H1 (cell line): ENCODE data around the gene IFNK. TPM values are rescaled to one million over a fixed set of nuclear protein-coding genes. Genes with fewer than 3 reads are reported as not detected.

Experiments
- CTCF ChIA-PET: fragments of 300-600 bp; sonication (Branson Sonifier 250); formaldehyde crosslinking; loops from one replicate; lab custom pipeline; 2021; ENCODE audit not compliant: partially characterized antibody; lab: Charles Lee
- POLR2A ChIA-PET: fragments of 300-600 bp; sonication (Branson Sonifier 250); formaldehyde crosslinking; loops from one replicate; lab custom pipeline; 2021; ENCODE audit warnings: inconsistent platforms; ENCODE audit not compliant: partially characterized antibody; lab: Charles Lee
- DNase-seq, 2 experiments: peaks; one replicate each; pipeline versions ENCODE4 v3.0.0 to v3.0.0-alpha.2; 2010 to 2022; ENCODE audit warnings: low spot score in 2 of 2, low read depth in 1 of 2, mixed read lengths in 1 of 2
- FAIRE-seq: peaks from 2 replicates; lab custom pipeline; 2011; peaks lifted over from hg19 to GRCh38; lab: Jason Lieb, UNC
- H2AFZ ChIP-seq: 2 replicates; pipeline ENCODE4 v1.8.1; 2012; ENCODE audit warnings: low read length, inconsistent platforms
- H2AK5ac ChIP-seq: 2 replicates; pipeline ENCODE4 v1.6.1; 2013; ENCODE audit warnings: low read depth, low read length
- H2BK120ac ChIP-seq: replicated peaks from 2 replicates; pipeline ENCODE3; 2013; ENCODE audit warnings: low read depth, low read length, inconsistent platforms
- H2BK12ac ChIP-seq: 2 replicates; pipeline ENCODE4 v1.6.1; 2013; ENCODE audit warnings: low read depth, low read length
- H2BK15ac ChIP-seq: 2 replicates; pipeline ENCODE4 v1.6.1; 2013; ENCODE audit warnings: low read length
- H2BK20ac ChIP-seq: 2 replicates; pipeline ENCODE4 v1.6.1; 2013; ENCODE audit warnings: low read length
- H2BK5ac ChIP-seq: 2 replicates; pipeline ENCODE4 v1.6.1; 2013; ENCODE audit warnings: low read depth, low read length
- H3K14ac ChIP-seq: 2 replicates; pipeline ENCODE4 v1.6.1; 2013; ENCODE audit warnings: inconsistent platforms; ENCODE audit not compliant: insufficient read length
- H3K18ac ChIP-seq: 2 replicates; pipeline ENCODE4 v1.6.1; 2013; ENCODE audit warnings: low read length; ENCODE audit errors: extremely low read depth
- H3K23ac ChIP-seq: 2 replicates; pipeline ENCODE4 v1.6.1; 2013; ENCODE audit warnings: inconsistent platforms; ENCODE audit not compliant: insufficient read length
- H3K23me2 ChIP-seq: 2 replicates; pipeline ENCODE4 v1.6.1; 2013; ENCODE audit warnings: low read depth, low read length
- H3K27ac ChIP-seq: 2 replicates; pipeline ENCODE4 v1.6.1; 2011; ENCODE audit warnings: low read depth, low read length, inconsistent platforms
- H3K27me3 ChIP-seq, 4 experiments: replicated peaks in 1 of 4; 1 replicate in 1 of 4; 2 replicates in 3 of 4; pipeline versions ENCODE4 v1.6.1 to v1.8.1; 2011 to 2013; ENCODE audit warnings: low read length in 3 of 4, mild to moderate bottlenecking in 3 of 4, inconsistent platforms in 2 of 4, mixed read lengths in 2 of 4, moderate library complexity in 1 of 4; ENCODE audit not compliant: control insufficient read depth in 3 of 4, insufficient read depth in 3 of 4; ENCODE audit errors: extremely low read depth in 1 of 4
- H3K36me3 ChIP-seq, 4 experiments: 2 replicates each; pipeline versions ENCODE4 v1.6.1 to v1.8.1; 2011 to 2013; ENCODE audit warnings: mild to moderate bottlenecking in 4 of 4, low read length in 3 of 4, moderate library complexity in 2 of 4, control low read depth in 1 of 4, inconsistent platforms in 1 of 4; ENCODE audit not compliant: insufficient read depth in 4 of 4, control insufficient read depth in 2 of 4
- H3K4ac ChIP-seq: replicated peaks from 2 replicates; pipeline ENCODE3; 2013; ENCODE audit warnings: low read length, low read depth, mixed read lengths, inconsistent platforms; ENCODE audit not compliant: insufficient read length
- H3K4me1 ChIP-seq, 4 experiments: replicated peaks in 1 of 4; 1 replicate in 1 of 4; 2 replicates in 3 of 4; pipeline versions ENCODE4 v1.6.1 to v1.8.1; 2011 to 2013; ENCODE audit warnings: low read length in 3 of 4, inconsistent platforms in 2 of 4, mixed read lengths in 1 of 4; ENCODE audit not compliant: insufficient read depth in 4 of 4, control insufficient read depth in 3 of 4
- H3K4me2 ChIP-seq, 2 experiments: 2 replicates each; pipeline versions ENCODE4 v1.6.1 to v1.8.1; 2011 to 2013; ENCODE audit warnings: low read depth in 2 of 2, low read length in 2 of 2, control low read depth in 1 of 2, inconsistent platforms in 1 of 2, mild to moderate bottlenecking in 1 of 2; ENCODE audit not compliant: insufficient read depth in 1 of 2
- H3K4me3 ChIP-seq, 4 experiments: fragments of 200-600, 300-600 bp in 1 of 4; sonication (generic), shearing (Covaris generic), sonication (Bioruptor Twin) in 1 of 4; 2 replicates each; pipeline versions ENCODE4 v1.5.1 to v1.8.1; 2011 to 2016; ENCODE audit warnings: low read length in 4 of 4, low read depth in 3 of 4, control low read depth in 2 of 4, inconsistent platforms in 2 of 4, mild to moderate bottlenecking in 2 of 4, mixed read lengths in 1 of 4, moderate library complexity in 1 of 4; ENCODE audit not compliant: insufficient read depth in 2 of 4; ENCODE audit errors: extremely low read depth in 1 of 4
- H3K56ac ChIP-seq: replicated peaks from 2 replicates; pipeline ENCODE3; 2013; ENCODE audit warnings: low read depth, mild to moderate bottlenecking, mixed read lengths, low read length, inconsistent platforms; ENCODE audit not compliant: insufficient read length
- H3K79me1 ChIP-seq: 2 replicates; pipeline ENCODE4 v1.6.1; 2013; ENCODE audit warnings: low read depth, low read length, control low read depth
- H3K79me2 ChIP-seq, 2 experiments: 2 replicates each; pipeline versions ENCODE4 v1.6.1 to v1.8.1; 2012 to 2013; ENCODE audit warnings: low read length in 2 of 2, mild to moderate bottlenecking in 2 of 2, inconsistent platforms in 1 of 2; ENCODE audit not compliant: insufficient read depth in 2 of 2, control insufficient read depth in 1 of 2
- H3K9ac ChIP-seq, 4 experiments: replicated peaks in 1 of 4; 1 replicate in 1 of 4; 2 replicates in 3 of 4; pipeline versions ENCODE4 v1.6.1 to v1.8.1; 2011 to 2013; ENCODE audit warnings: low read depth in 3 of 4, low read length in 3 of 4, control low read depth in 2 of 4, mild to moderate bottlenecking in 2 of 4, moderate library complexity in 2 of 4, inconsistent platforms in 1 of 4; ENCODE audit errors: extremely low read depth in 1 of 4
- H3K9me3 ChIP-seq, 2 experiments: 2 replicates each; pipeline versions ENCODE4 v1.6.1 to v1.8.1; 2012 to 2013; ENCODE audit warnings: mild to moderate bottlenecking in 2 of 2, moderate library complexity in 2 of 2, control low read depth in 1 of 2, inconsistent platforms in 1 of 2, low read depth in 1 of 2, low read length in 1 of 2, mixed read lengths in 1 of 2; ENCODE audit not compliant: insufficient read depth in 2 of 2
- H4K20me1 ChIP-seq, 2 experiments: replicated peaks in 1 of 2; 2 replicates each; pipeline versions ENCODE3 to v1.8.1; 2011 to 2013; ENCODE audit warnings: inconsistent platforms in 2 of 2, low read length in 2 of 2, mild to moderate bottlenecking in 1 of 2; ENCODE audit not compliant: insufficient read depth in 2 of 2, control insufficient read depth in 1 of 2
- H4K5ac ChIP-seq: 2 replicates; pipeline ENCODE4 v1.6.1; 2013; ENCODE audit warnings: low read length, low read depth, mixed read lengths, inconsistent platforms; ENCODE audit not compliant: insufficient read length
- H4K8ac ChIP-seq: 2 replicates; pipeline ENCODE4 v1.8.0; 2013; ENCODE audit warnings: mild to moderate bottlenecking, moderate library complexity, low read length, inconsistent platforms; ENCODE audit not compliant: insufficient read depth; ENCODE audit errors: extremely low read depth
- H4K91ac ChIP-seq: replicated peaks from 2 replicates; pipeline ENCODE3; 2013; ENCODE audit warnings: low read length, mixed read lengths, inconsistent platforms; ENCODE audit not compliant: insufficient read length
- BCL11A ChIP-seq, 2 experiments: IDR thresholded peaks; one replicate each; pipeline ENCODE4 v1.6.1; 2011; ENCODE audit warnings: low read depth in 2 of 2, low read length in 2 of 2, mild to moderate bottlenecking in 2 of 2
- GABPA ChIP-seq: IDR thresholded peaks from 2 replicates; pipeline ENCODE4 v1.6.1; 2011; ENCODE audit warnings: mild to moderate bottlenecking, low read length, moderate library complexity, borderline replicate concordance; ENCODE audit not compliant: insufficient read depth
- JUN ChIP-seq: IDR thresholded peaks from 2 replicates; pipeline ENCODE4 v1.6.1; 2011; ENCODE audit warnings: low read depth, mild to moderate bottlenecking, improper control_type of control experiment, low read length
- JUND ChIP-seq: IDR thresholded peaks from 2 replicates; pipeline ENCODE4 v1.6.1; 2011; ENCODE audit warnings: mild to moderate bottlenecking, improper control_type of control experiment, low read length
- NRF1 ChIP-seq: IDR thresholded peaks from 2 replicates; pipeline ENCODE4 v1.6.1; 2011; ENCODE audit warnings: mild to moderate bottlenecking, low read depth, low read length, improper control_type of control experiment
- RXRA ChIP-seq: IDR thresholded peaks from 2 replicates; pipeline ENCODE4 v1.6.1; 2011; ENCODE audit warnings: low read depth, mild to moderate bottlenecking, low read length, moderate library complexity; ENCODE audit not compliant: insufficient read depth
- SIRT6 ChIP-seq: IDR thresholded peaks from one replicate; pipeline ENCODE4 v1.7.1; 2012; ENCODE audit warnings: low read length, inconsistent platforms
- TAF1 ChIP-seq: IDR thresholded peaks from 2 replicates; pipeline ENCODE4 v1.6.1; 2011; ENCODE audit warnings: mild to moderate bottlenecking, low read depth, low read length
- YY1 ChIP-seq: IDR thresholded peaks from 2 replicates; pipeline ENCODE4 v1.6.1; 2011; ENCODE audit warnings: low read depth, mild to moderate bottlenecking, low read length
- WGBS, 2 experiments: shearing (Covaris generic) in 1 of 2; methylation state at CpG; one replicate each; pipeline versions ENCODE4 v1.1.6 to v1.1.7; 2013 to 2015; ENCODE audit warnings: low lambda C conversion rate in 2 of 2, mixed read lengths in 2 of 2, inconsistent platforms in 1 of 2, low coverage in 1 of 2, missing lambda C conversion rate in 1 of 2; ENCODE audit not compliant: insufficient replicate concordance in 2 of 2, insufficient coverage in 1 of 2, insufficient read length in 1 of 2; ENCODE audit errors: extremely low coverage in 1 of 2, missing lambda C conversion rate in 1 of 2; 5-methylcytosine and 5-hydroxymethylcytosine counted together
- polyA plus RNA-seq, 7 experiments: library from polyadenylated mRNA; depleted of rRNA in 3 of 7; stranded (reverse) in 5 of 7; unstranded in 2 of 7; fragments of >200 nt in 5 of 7; fragments of 200-250 nt in 2 of 7; gene quantifications; 1 replicate in 5 of 7; 2 replicates in 1 of 7; 4 replicates in 1 of 7; pipeline versions ENCODE4 v1.2.1 to v1.2.3, GENCODE V29; 2011 to 2013; ENCODE audit warnings: missing spikeins in 2 of 7, mixed read lengths in 2 of 7
- total RNA-seq: library from RNA; stranded (reverse); fragmentation: NEBNext Ultra II Directional; extraction: Animal tissue kit (Norgen Biotek cat#: 25700); gene quantifications from 2 replicates; pipeline ENCODE4 v1.2.1, GENCODE V29; 2021

IFNK gene
- total and polyA plus RNA-seq, 2 of the 8 experiments (the other 6 are each of a cell fraction or from before 2014, with no cell fraction given) = not detected

DNA sequence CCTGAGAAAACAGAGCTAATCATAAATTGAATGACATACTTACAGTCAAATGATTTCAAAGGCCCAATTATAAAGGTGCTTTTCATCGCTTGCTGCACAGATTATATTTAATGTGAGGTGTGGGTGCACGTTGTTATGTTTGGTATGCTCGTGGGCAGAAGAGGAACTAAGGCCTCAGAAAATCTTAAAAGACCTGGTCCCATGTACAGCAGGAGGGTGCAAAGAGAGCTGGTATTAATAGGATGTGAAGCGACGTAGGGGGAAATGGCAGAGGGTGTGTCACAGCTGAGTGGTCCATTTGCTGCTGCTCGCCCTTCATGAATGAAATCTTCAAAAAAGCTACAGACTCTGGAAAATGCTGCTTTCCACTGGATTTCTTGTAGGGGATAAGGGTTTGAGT lies 40.5 kb upstream of the IFNK start:
- no peak overlapping the region for H4K8ac ChIP-seq
- no peak overlapping the region for H3K4me2 ChIP-seq
- POLR2A ChIA-PET = interaction anchor here (1.2 kb wide), 1 partner anchor 15 kb away, joined by 5 read pairs; no protein-coding TSS in a partner anchor
- H3K79me2 ChIP-seq = no peaks in the 10 kb centered on the region; a peak in 1 of 4 replicates
- H3K36me3 ChIP-seq = peaks cover 0 to 3% (median 0%) of the 10 kb centered on the region in 4 experiments; a peak in 2 of 8 replicates
- no peak overlapping the region for H3K18ac ChIP-seq
- peaks cover under 1% of the 10 kb centered on the region; the same call in 1 of the 2 replicates for H3K79me1 ChIP-seq
- no peak overlapping the region for H4K5ac ChIP-seq
- H3K4ac ChIP-seq = no peak overlapping the region
- H3K9ac ChIP-seq = no peak overlapping the region
- FAIRE-seq = no peak
- H2BK20ac ChIP-seq = no peak overlapping the region
- no peak overlapping the region for H2AFZ ChIP-seq
- TF ChIP-seq YY1 (no peak), RXRA (no peak), JUND (no peak), TAF1 (no peak), GABPA (no peak), BCL11A (IDR thresholded peaks at IDR 0.05; ENCODE audit: low read depth in 2 of 2, low read length in 2 of 2) (no peak), JUN (no peak), SIRT6 (no peak), NRF1 (no peak)
- TF ChIP-seq, all 59 proteins: peak for 0
- DNase-seq = no peak
- Histone ChIP-seq H3K14ac (no peak overlapping the region), H2AK5ac (no peak overlapping the region), H4K91ac (no peak overlapping the region), H3K23me2 (no peaks in the 10 kb centered on the region), H3K9me3 (peaks cover 5 to 8% of the 10 kb centered on the region in 2 experiments), H3K4me1 (peaks cover 7 to 11% (median 9%) of the 10 kb centered on the region in 4 experiments; a peak in 6 of 7 replicates), H3K27ac (no peak overlapping the region), H4K20me1 (no peaks in the 10 kb centered on the region), H3K56ac (no peak overlapping the region), H3K23ac (no peak overlapping the region), H2BK5ac (no peak overlapping the region), H3K4me3 (no peak overlapping the region), H3K27me3 (no peaks in the 10 kb centered on the region), H2BK12ac (no peak overlapping the region), H2BK15ac (no peak overlapping the region), H2BK120ac (no peak overlapping the region)
- CTCF ChIA-PET = interaction anchor here (1.1 to 1.6 kb wide), 3 partner anchors 46 to 89 kb away, joined by 3 to 4 read pairs (median 3); partner anchors contain the start of gene MOB3B
- WGBS, 2 experiments = 93% methylated on average over 6 of the region's 6 CpGs; no CpG with 5 or more reads in 1 of the 2 experiments
